SK-N-SH treated with all-trans-retinoic acid at 6 μM for 48 hours (cell line): ENCODE results near the gene ZC2HC1C.

Experiments
- ATAC-seq: fragments of 200-7000 bp; cut with Tn5 transposase; 3 replicates; pipeline ENCODE4 v1.9.1; 2020; ENCODE audit warnings: mild to moderate bottlenecking, moderate library complexity
- BACH2 ChIP-seq: fragments of 250-450 bp; sonication (Bioruptor Pico); IDR thresholded peaks from 2 replicates; pipeline ENCODE4 v1.9.0; 2021; ENCODE audit warnings: mild to moderate bottlenecking, borderline replicate concordance
- CREB5 ChIP-seq: fragments of 250-450 bp; sonication (Bioruptor Pico); IDR thresholded peaks from 2 replicates; pipeline ENCODE4 v1.5.1; 2020; ENCODE audit warnings: low read depth, mild to moderate bottlenecking, moderate library complexity
- CSDC2 ChIP-seq: fragments of 250-450 bp; sonication (Bioruptor Pico); IDR thresholded peaks from 2 replicates; pipeline ENCODE4 v1.5.0; 2020; ENCODE audit warnings: mild to moderate bottlenecking, moderate library complexity
- CSRNP3 ChIP-seq: fragments of 250-450 bp; sonication (Bioruptor Pico); IDR thresholded peaks from 2 replicates; pipeline ENCODE4 v1.5.1; 2021; ENCODE audit warnings: mild to moderate bottlenecking, moderate library complexity
- ESRRG ChIP-seq: fragments of 250-450 bp; sonication (Bioruptor Pico); IDR thresholded peaks from 2 replicates; pipeline ENCODE4 v1.6.1; 2021; ENCODE audit warnings: mild to moderate bottlenecking
- GLIS3 ChIP-seq: fragments of 250-450 bp; sonication (Bioruptor Pico); IDR thresholded peaks from 2 replicates; pipeline ENCODE4 v1.5.0; 2020; ENCODE audit warnings: mild to moderate bottlenecking, moderate library complexity
- ISL1 ChIP-seq: fragments of 250-450 bp; sonication (Bioruptor Pico); IDR thresholded peaks from 2 replicates; pipeline ENCODE4 v2.1.2; 2022; ENCODE audit warnings: mild to moderate bottlenecking, moderate library complexity
- OSR1 ChIP-seq: fragments of 250-450 bp; sonication (Bioruptor Pico); IDR thresholded peaks from 2 replicates; pipeline ENCODE4 v1.8.0; 2022; ENCODE audit warnings: moderate library complexity, mild to moderate bottlenecking, inconsistent platforms
- PATZ1 ChIP-seq: fragments of 250-450 bp; sonication (Bioruptor Pico); IDR thresholded peaks from 2 replicates; pipeline ENCODE4 v1.8.0; 2020; ENCODE audit warnings: mild to moderate bottlenecking, moderate library complexity, borderline replicate concordance
- POU6F1 ChIP-seq: fragments of 250-450 bp; sonication (Bioruptor Pico); IDR thresholded peaks from 2 replicates; pipeline ENCODE4 v1.8.0; 2021; ENCODE audit warnings: low read depth, mild to moderate bottlenecking, moderate library complexity, borderline replicate concordance
- PPARA ChIP-seq: fragments of 250-450 bp; sonication (Bioruptor Pico); IDR thresholded peaks from 2 replicates; pipeline ENCODE4 v1.5.0; 2020; ENCODE audit warnings: mild to moderate bottlenecking, borderline replicate concordance
- RARB ChIP-seq: fragments of 250-450 bp; sonication (Bioruptor Pico); IDR thresholded peaks from 2 replicates; pipeline ENCODE4 v1.8.0; 2021; ENCODE audit warnings: mild to moderate bottlenecking, moderate library complexity
- SNAI2 ChIP-seq: fragments of 250-450 bp; sonication (Bioruptor Pico); IDR thresholded peaks from 2 replicates; pipeline ENCODE4 v1.5.0; 2020; ENCODE audit warnings: mild to moderate bottlenecking, moderate library complexity
- TCF4 ChIP-seq: fragments of 250-450 bp; sonication (Bioruptor Pico); IDR thresholded peaks from 2 replicates; pipeline ENCODE4 v1.8.0; 2021; ENCODE audit warnings: mild to moderate bottlenecking, moderate library complexity, borderline replicate concordance
- TOX ChIP-seq: fragments of 250-450 bp; sonication (Bioruptor Pico); IDR thresholded peaks from 2 replicates; pipeline ENCODE4 v1.8.0; 2021; ENCODE audit warnings: mild to moderate bottlenecking, moderate library complexity, borderline replicate concordance
- TSHZ2 ChIP-seq: fragments of 250-450 bp; sonication (Bioruptor Pico); IDR thresholded peaks from 2 replicates; pipeline ENCODE4 v1.5.0; 2020; ENCODE audit warnings: mild to moderate bottlenecking, moderate library complexity
- ZC3H10 ChIP-seq: fragments of 250-450 bp; sonication (Bioruptor Pico); IDR thresholded peaks from 2 replicates; pipeline ENCODE4 v1.5.1; 2021; ENCODE audit warnings: mild to moderate bottlenecking, moderate library complexity
- ZFP3 ChIP-seq: fragments of 250-450 bp; sonication (Bioruptor Pico); IDR thresholded peaks from 2 replicates; pipeline ENCODE4 v1.5.0; 2020; ENCODE audit warnings: mild to moderate bottlenecking, moderate library complexity
- ZFP30 ChIP-seq: fragments of 450-650 bp; formaldehyde crosslinking; IDR thresholded peaks from 2 replicates; pipeline ENCODE4 v1.5.0; 2022; ENCODE audit warnings: mild to moderate bottlenecking, moderate library complexity
- ZNF70 ChIP-seq: fragments of 450-650 bp; formaldehyde crosslinking; IDR thresholded peaks from 2 replicates; pipeline ENCODE4 v1.5.0; 2020; ENCODE audit warnings: mild to moderate bottlenecking, moderate library complexity
- ZNF8 ChIP-seq: fragments of 450-650 bp; formaldehyde crosslinking; IDR thresholded peaks from 2 replicates; pipeline ENCODE4 v1.5.0; 2020; ENCODE audit warnings: mild to moderate bottlenecking, moderate library complexity

The ZC2HC1C gene

GRCh38 chr14:75109877-75110276, 40.4 kb downstream of the ZC2HC1C start:
- no peak for ATAC-seq
- no peak for TF ChIP-seq ZNF70 (CRISPR knock-in tag)
- no peak for TF ChIP-seq CREB5 (CRISPR knock-in tag)
- TF ChIP-seq ZNF8 (CRISPR knock-in tag), result no peak
- TF ChIP-seq RARB, result no peak
- TF ChIP-seq ISL1 (CRISPR knock-in tag), result no peak
- TF ChIP-seq ZFP30, result no peak
- TF ChIP-seq TCF4 (CRISPR knock-in tag), result no peak
- no peak for TF ChIP-seq TOX (CRISPR knock-in tag)
- TF ChIP-seq TSHZ2 (CRISPR knock-in tag), result no peak
- TF ChIP-seq ZC3H10, result no peak
- TF ChIP-seq CSDC2 (CRISPR knock-in tag), result no peak
- no peak for TF ChIP-seq PPARA (CRISPR knock-in tag)
- no peak for TF ChIP-seq ZFP3 (CRISPR knock-in tag)
- no peak for TF ChIP-seq OSR1 (CRISPR knock-in tag)

GRCh38 chr14:75113932-75114539, 44.6 kb downstream of the ZC2HC1C start:
- TF ChIP-seq SNAI2 (CRISPR knock-in tag), result no peak
- no peak for TF ChIP-seq CSRNP3 (CRISPR knock-in tag)
- TF ChIP-seq BACH2 (CRISPR knock-in tag), result no peak
- no peak for TF ChIP-seq CSDC2 (CRISPR knock-in tag)
- TF ChIP-seq ESRRG (CRISPR knock-in tag), result no peak
- TF ChIP-seq POU6F1 (CRISPR knock-in tag), result no peak
- no peak for TF ChIP-seq CREB5 (CRISPR knock-in tag)
- TF ChIP-seq TSHZ2 (CRISPR knock-in tag), result no peak
- no peak for TF ChIP-seq ISL1 (CRISPR knock-in tag)
- TF ChIP-seq PATZ1 (CRISPR knock-in tag), result no peak
- TF ChIP-seq ZFP3 (CRISPR knock-in tag), result no peak
- TF ChIP-seq RARB, result no peak
- no peak for TF ChIP-seq TOX (CRISPR knock-in tag)
- no peak for TF ChIP-seq TCF4 (CRISPR knock-in tag)
- TF ChIP-seq GLIS3 (CRISPR knock-in tag), result no peak
- TF ChIP-seq ZFP30, result no peak
- no peak for TF ChIP-seq ZNF70 (CRISPR knock-in tag)
- TF ChIP-seq OSR1 (CRISPR knock-in tag), result no peak
- TF ChIP-seq ZNF8 (CRISPR knock-in tag), result no peak
- TF ChIP-seq ZC3H10, result no peak
- ATAC-seq, result no peak
